HUES6 (cell line): ENCODE results near the gene PLD1.
"Not testable (repeated sequence)": the region's sequence is repeated elsewhere in the genome, so short reads cannot be mapped to it uniquely, and the experiment has no call there.

Experiments
- H3K27ac ChIP-seq: 2 replicates; pipeline ENCODE4 v1.7.0; 2013; ENCODE audit warnings: low read depth, mild to moderate bottlenecking, low read length, inconsistent platforms
- H3K27me3 ChIP-seq: 2 replicates; pipeline ENCODE4 v1.6.1; 2013; ENCODE audit warnings: low read length; ENCODE audit not compliant: control insufficient read depth, insufficient read depth
- H3K36me3 ChIP-seq: 2 replicates; pipeline ENCODE4 v1.6.1; 2013; ENCODE audit warnings: low read length; ENCODE audit not compliant: control insufficient read depth, insufficient read depth
- H3K4me1 ChIP-seq: 2 replicates; pipeline ENCODE4 v1.6.1; 2013; ENCODE audit warnings: low read length; ENCODE audit not compliant: control insufficient read depth, insufficient read depth
- H3K4me3 ChIP-seq: 2 replicates; pipeline ENCODE4 v1.5.1; 2013; ENCODE audit warnings: low read depth, low read length
- H3K9ac ChIP-seq: one replicate; pipeline ENCODE4 v1.6.1; 2013; ENCODE audit warnings: mild to moderate bottlenecking, low read length
- H3K9me3 ChIP-seq: 2 replicates; pipeline ENCODE4 v1.6.1; 2013; ENCODE audit warnings: low read depth, low read length; ENCODE audit not compliant: control insufficient read depth, insufficient read depth

Gene PLD1

GRCh38 chr3:171827385-171827784, 17.1 kb upstream of the PLD1 start:
- Histone ChIP-seq H3K27me3 (no peaks in the 10 kb centered on the region), H3K9me3 (no peaks in the 10 kb centered on the region), H3K36me3 (no peaks in the 10 kb centered on the region), H3K9ac (no peak overlapping the region), H3K4me1 (peaks cover 20% of the 10 kb centered on the region), H3K27ac (no peak overlapping the region), H3K4me3 (no peak overlapping the region)

GRCh38 chr3:171825222-171825828, 15.0 kb upstream of the PLD1 start:
- no peak overlapping the region for H3K4me3 ChIP-seq
- no peaks in the 10 kb centered on the region for H3K27me3 ChIP-seq
- H3K9me3 ChIP-seq, result no peaks in the 10 kb centered on the region
- peaks cover 26% of the 10 kb centered on the region for H3K4me1 ChIP-seq
- H3K9ac ChIP-seq, result no peak overlapping the region
- no peak overlapping the region for H3K27ac ChIP-seq
- H3K36me3 ChIP-seq, result no peaks in the 10 kb centered on the region

- Histone ChIP-seq H3K4me3 (no peak overlapping the region), H3K9ac (no peak overlapping the region), H3K36me3 (no peaks in the 10 kb centered on the region), H3K9me3 (no peaks in the 10 kb centered on the region), H3K4me1 (peaks cover 22% of the 10 kb centered on the region), H3K27ac (no peak overlapping the region), H3K27me3 (no peaks in the 10 kb centered on the region)
Measured at GRCh38 chr3:171824824-171825221, 14.5 kb upstream of the PLD1 start.

GRCh38 chr3:171824116-171824515, 13.8 kb upstream of the PLD1 start:
- H3K36me3 ChIP-seq, result no peaks in the 10 kb centered on the region
- no peak overlapping the region for H3K27ac ChIP-seq

GRCh38 chr3:171822431-171823106, 12.3 kb upstream of the PLD1 start:
- no peak overlapping the region for H3K27ac ChIP-seq
- no peaks in the 10 kb centered on the region for H3K36me3 ChIP-seq
- H3K27me3 ChIP-seq, result no peaks in the 10 kb centered on the region
- H3K9me3 ChIP-seq, result no peaks in the 10 kb centered on the region
- H3K4me3 ChIP-seq, result no peak overlapping the region
- peaks cover 19% of the 10 kb centered on the region for H3K4me1 ChIP-seq
- no peak overlapping the region for H3K9ac ChIP-seq

More at GRCh38 chr3:171824116-171824515, 13.8 kb upstream of the PLD1 start:
- Histone ChIP-seq H3K4me1 (peaks cover 19% of the 10 kb centered on the region), H3K4me3 (no peak overlapping the region), H3K9me3 (no peaks in the 10 kb centered on the region), H3K9ac (no peak overlapping the region), H3K27me3 (no peaks in the 10 kb centered on the region)

- H3K4me1 ChIP-seq, result peaks cover 19% of the 10 kb centered on the region
- no peaks in the 10 kb centered on the region for H3K36me3 ChIP-seq
- H3K9me3 ChIP-seq, result no peaks in the 10 kb centered on the region
- H3K9ac ChIP-seq, result no peak overlapping the region
- H3K27ac ChIP-seq, result no peak overlapping the region
- H3K27me3 ChIP-seq, result no peaks in the 10 kb centered on the region
- no peak overlapping the region for H3K4me3 ChIP-seq
Measured at GRCh38 chr3:171821778-171822358, 11.6 kb upstream of the PLD1 start.

- no peak overlapping the region for H3K27ac ChIP-seq
- no peaks in the 10 kb centered on the region for H3K27me3 ChIP-seq
- H3K4me1 ChIP-seq, result peaks cover 19% of the 10 kb centered on the region
- H3K36me3 ChIP-seq, result no peaks in the 10 kb centered on the region
- no peak overlapping the region for H3K9ac ChIP-seq
- H3K9me3 ChIP-seq, result no peaks in the 10 kb centered on the region
- no peak overlapping the region for H3K4me3 ChIP-seq
Measured at GRCh38 chr3:171821044-171821443, 10.8 kb upstream of the PLD1 start.

GRCh38 chr3:171817074-171817800, 7.0 kb upstream of the PLD1 start:
- no peak overlapping the region for H3K4me3 ChIP-seq
- H3K9me3 ChIP-seq, result no peaks in the 10 kb centered on the region
- no peaks in the 10 kb centered on the region for H3K36me3 ChIP-seq
- H3K9ac ChIP-seq, result no peak overlapping the region
- H3K4me1 ChIP-seq, result peaks cover 4% of the 10 kb centered on the region
- H3K27ac ChIP-seq, result no peak overlapping the region
- 0 out of 2 replicates have a peak, but pooled peaks cover under 1% of the 10 kb centered on the region for H3K27me3 ChIP-seq

GRCh38 chr3:171815973-171816595, 5.8 kb upstream of the PLD1 start:
- no peaks in the 10 kb centered on the region for H3K9me3 ChIP-seq
- H3K36me3 ChIP-seq, result no peaks in the 10 kb centered on the region
- no peak overlapping the region for H3K27ac ChIP-seq
- no peaks in the 10 kb centered on the region for H3K4me1 ChIP-seq
- no peak overlapping the region for H3K4me3 ChIP-seq
- H3K27me3 ChIP-seq, result peaks cover 12% of the 10 kb centered on the region
- no peak overlapping the region for H3K9ac ChIP-seq

- not testable (repeated sequence) for H3K4me3 ChIP-seq, H3K36me3 ChIP-seq, H3K9ac ChIP-seq, H3K27ac ChIP-seq, H3K4me1 ChIP-seq, H3K9me3 ChIP-seq
- peaks cover 26% of the 10 kb centered on the region for H3K27me3 ChIP-seq
Measured at GRCh38 chr3:171814662-171815061, 4.4 kb upstream of the PLD1 start.
